ENCODE data around the gene CBLIF.
"Not testable (repeated sequence)": the region's sequence is repeated elsewhere in the genome, so short reads cannot be mapped to it uniquely, and the experiment has no call there.

CBLIF gene

GRCh38 chr11:59845399-59845798 lies at the start of gene CBLIF:
TSS of gene CBLIF (minus strand) at chr11:59845499. CDS start at chr11:59845453, 46 bp downstream.
- DNase-seq = no peak

GRCh38 chr11:59894616-59895015 lies 49.3 kb upstream of the CBLIF start:
- DNase-seq = no peak

GRCh38 chr11:59891781-59892181 lies 46.5 kb upstream of the CBLIF start:
- DNase-seq = no peak

GRCh38 chr11:59887156-59887555 lies 41.9 kb upstream of the CBLIF start:
- not testable (repeated sequence) for DNase-seq

GRCh38 chr11:59883597-59883996 lies 38.3 kb upstream of the CBLIF start:
- no peak for DNase-seq

GRCh38 chr11:59879567-59879966 lies 34.3 kb upstream of the CBLIF start:
- no peak for DNase-seq

GRCh38 chr11:59878575-59878974 lies 33.3 kb upstream of the CBLIF start, which contains the start of gene OOSP3:
TSS of gene OOSP3 (plus strand) at chr11:59878782. CDS start at chr11:59878809, 27 bp downstream.
- DNase-seq = no peak

- DNase-seq = no peak
Observed at GRCh38 chr11:59877784-59878183, 32.5 kb upstream of the CBLIF start.

GRCh38 chr11:59877325-59877724 lies 32.0 kb upstream of the CBLIF start:
- no peak for DNase-seq

- DNase-seq = no peak
Observed at GRCh38 chr11:59875856-59876519, 30.7 kb upstream of the CBLIF start.

- no peak for DNase-seq
Observed at GRCh38 chr11:59872076-59872475, 26.8 kb upstream of the CBLIF start.

- no peak for DNase-seq
Observed at GRCh38 chr11:59867946-59868345, 22.6 kb upstream of the CBLIF start.

GRCh38 chr11:59866836-59867235 lies 21.5 kb upstream of the CBLIF start:
- no peak for DNase-seq

GRCh38 chr11:59866397-59866796 lies 21.1 kb upstream of the CBLIF start, which contains the start of gene TCN1:
TSS of gene TCN1 (minus strand) at chr11:59866487. CDS start at chr11:59866470, 17 bp downstream.
- DNase-seq = no peak

GRCh38 chr11:59865031-59865430 lies 19.7 kb upstream of the CBLIF start:
- DNase-seq = no peak

GRCh38 chr11:59862252-59862651 lies 17.0 kb upstream of the CBLIF start:
- DNase-seq = no peak

GRCh38 chr11:59859673-59860072 lies 14.4 kb upstream of the CBLIF start:
- DNase-seq = no peak

- DNase-seq = no peak
Observed at GRCh38 chr11:59857439-59858434, 12.4 kb upstream of the CBLIF start.

- DNase-seq = no peak
Observed at GRCh38 chr11:59854871-59855270, 9.6 kb upstream of the CBLIF start.

GRCh38 chr11:59851416-59851815 lies 6.1 kb upstream of the CBLIF start:
- DNase-seq = not testable (repeated sequence)

GRCh38 chr11:59849551-59849950 lies 4.3 kb upstream of the CBLIF start:
- not testable (repeated sequence) for DNase-seq

- DNase-seq = no peak
Observed at GRCh38 chr11:59849129-59849528, 3.8 kb upstream of the CBLIF start.

- DNase-seq = not testable (repeated sequence)
Observed at GRCh38 chr11:59848439-59848838, 3.1 kb upstream of the CBLIF start.

GRCh38 chr11:59847626-59848025 lies 2.3 kb upstream of the CBLIF start:
- no peak for DNase-seq
